Astrocyte (in vitro differentiated cells and primary cell): Measurements from ENCODE around the gene KIAA0408.

Source experiments
- EZH2 ChIP-seq: IDR thresholded peaks from 2 replicates; pipeline ENCODE4 v1.6.1; 2012; ENCODE audit warnings: mild to moderate bottlenecking, low read length, inconsistent platforms; ENCODE audit not compliant: insufficient read depth
- TF ChIP-seq, protein P1 (sequence below): IDR thresholded peaks from 2 replicates; pipeline ENCODE4 v1.5.1; 2011; ENCODE audit warnings: low read depth, mild to moderate bottlenecking, inconsistent platforms, low read length, moderate library complexity; ENCODE audit not compliant: insufficient read depth

DNA sequence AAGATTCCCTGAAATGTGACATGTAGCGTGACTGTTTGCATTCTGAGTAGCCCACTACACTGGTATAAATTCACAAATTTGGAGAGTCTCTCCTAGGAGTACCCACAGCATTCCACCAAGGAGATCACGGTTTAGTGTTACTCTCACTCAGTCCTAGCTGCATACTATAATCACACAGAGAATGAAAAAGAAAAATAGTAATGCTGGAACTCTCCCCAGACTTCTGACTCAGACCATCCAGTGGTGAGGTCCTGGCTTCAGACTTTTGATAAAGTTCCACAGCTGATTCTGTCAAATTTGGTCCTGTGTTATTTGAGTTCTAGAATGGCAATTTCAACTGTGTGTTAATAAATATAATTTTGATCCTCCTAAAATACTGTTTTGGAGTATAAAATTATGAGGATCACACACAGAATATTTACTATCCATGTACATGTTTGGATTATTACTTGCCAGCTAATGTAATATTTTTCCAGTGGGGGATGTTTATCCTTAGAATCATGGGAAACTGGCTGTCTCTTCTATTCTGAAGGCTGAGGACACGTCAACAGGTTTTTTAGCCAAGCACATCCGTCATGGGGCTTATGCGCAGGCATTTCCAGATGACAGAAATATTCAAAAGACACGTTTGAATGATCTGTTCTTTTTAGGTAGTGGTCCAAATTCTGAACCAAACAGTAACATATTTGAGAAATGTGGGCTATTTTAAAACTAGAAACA is 5.1 kb upstream of the KIAA0408 start:
- TF ChIP-seq, protein P1, sequence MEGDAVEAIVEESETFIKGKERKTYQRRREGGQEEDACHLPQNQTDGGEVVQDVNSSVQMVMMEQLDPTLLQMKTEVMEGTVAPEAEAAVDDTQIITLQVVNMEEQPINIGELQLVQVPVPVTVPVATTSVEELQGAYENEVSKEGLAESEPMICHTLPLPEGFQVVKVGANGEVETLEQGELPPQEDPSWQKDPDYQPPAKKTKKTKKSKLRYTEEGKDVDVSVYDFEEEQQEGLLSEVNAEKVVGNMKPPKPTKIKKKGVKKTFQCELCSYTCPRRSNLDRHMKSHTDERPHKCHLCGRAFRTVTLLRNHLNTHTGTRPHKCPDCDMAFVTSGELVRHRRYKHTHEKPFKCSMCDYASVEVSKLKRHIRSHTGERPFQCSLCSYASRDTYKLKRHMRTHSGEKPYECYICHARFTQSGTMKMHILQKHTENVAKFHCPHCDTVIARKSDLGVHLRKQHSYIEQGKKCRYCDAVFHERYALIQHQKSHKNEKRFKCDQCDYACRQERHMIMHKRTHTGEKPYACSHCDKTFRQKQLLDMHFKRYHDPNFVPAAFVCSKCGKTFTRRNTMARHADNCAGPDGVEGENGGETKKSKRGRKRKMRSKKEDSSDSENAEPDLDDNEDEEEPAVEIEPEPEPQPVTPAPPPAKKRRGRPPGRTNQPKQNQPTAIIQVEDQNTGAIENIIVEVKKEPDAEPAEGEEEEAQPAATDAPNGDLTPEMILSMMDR = no peak
- no peak for TF ChIP-seq EZH2
